Measurements from ENCODE around the gene C1QA.

The C1QA gene

GRCh38 chr1:22636353-22636752 lies at the start of gene C1QA:
C1QA (plus strand) TSS chr1:22636628; CDS start chr1:22637617, 989 bp downstream.
- Histone ChIP-seq H3K4me1 (ENCODE audit: insufficient read depth, low read length) (no peaks in the 10 kb centered on the region), H3K4me3 (ENCODE audit: low read depth in 1 of 2, low read length in 2 of 2) (no peak within 1 kb of the TSS), H3K27me3 (ENCODE audit: insufficient read depth, low read length, poor library complexity) (peaks cover 3% of the 10 kb centered on the region), H3K79me2 (ENCODE audit: insufficient read depth, low read length) (no peaks in the 10 kb centered on the region), H3K36me3 (ENCODE audit: insufficient read depth, low read length) (no peaks in the 10 kb centered on the region), H4K20me1 (ENCODE audit: insufficient read depth, low read length) (peaks cover 4% of the 10 kb centered on the region; the same call in 1 of the 2 replicates), H3K4me2 (ENCODE audit: insufficient read depth, low read length) (no peak within 1 kb of the TSS), H3K9ac (ENCODE audit: low read depth, low read length) (no peak within 1 kb of the TSS), H3K9me3 (ENCODE audit: insufficient read depth, low read length, severe bottlenecking) (no peaks in the 10 kb centered on the region), H3K27ac (ENCODE audit: low read length) (no peak within 1 kb of the TSS), H2AFZ (ENCODE audit: low read depth, low read length) (no peak within 1 kb of the TSS)
- ATAC-seq (ENCODE audit: insufficient read depth, low read depth) (no peak), DNase-seq (no peak)
- no peak for TF ChIP-seq EZH2 (IDR thresholded peaks at IDR 0.05; ENCODE audit: borderline replicate concordance, low read depth, low read length, severe bottlenecking)
- no peak for TF ChIP-seq CTCF (IDR thresholded peaks at IDR 0.05; ENCODE audit: borderline replicate concordance, extremely low read depth, low read length, poor library complexity, severe bottlenecking)

- Histone ChIP-seq H3K4me1 (ENCODE audit: insufficient read depth, low read length) (no peaks in the 10 kb centered on the region), H3K9me3 (ENCODE audit: insufficient read depth, low read length, severe bottlenecking) (no peaks in the 10 kb centered on the region), H3K4me3 (ENCODE audit: low read depth in 1 of 2, low read length in 2 of 2) (no peak overlapping the region), H2AFZ (ENCODE audit: low read depth, low read length) (no peak overlapping the region), H3K27me3 (ENCODE audit: insufficient read depth, low read length, poor library complexity) (peaks cover 2% of the 10 kb centered on the region), H3K36me3 (ENCODE audit: insufficient read depth, low read length) (no peaks in the 10 kb centered on the region), H3K9ac (ENCODE audit: low read depth, low read length) (no peak overlapping the region), H3K79me2 (ENCODE audit: insufficient read depth, low read length) (no peaks in the 10 kb centered on the region), H4K20me1 (ENCODE audit: insufficient read depth, low read length) (peaks cover 5% of the 10 kb centered on the region; the same call in 1 of the 2 replicates), H3K27ac (ENCODE audit: low read length) (no peak overlapping the region), H3K4me2 (ENCODE audit: insufficient read depth, low read length) (no peak overlapping the region)
- TF ChIP-seq EZH2 (IDR thresholded peaks at IDR 0.05; ENCODE audit: borderline replicate concordance, low read depth, low read length, severe bottlenecking) (no peak), CTCF (IDR thresholded peaks at IDR 0.05; ENCODE audit: borderline replicate concordance, extremely low read depth, low read length, poor library complexity, severe bottlenecking) (no peak)
- ATAC-seq (ENCODE audit: insufficient read depth, low read depth) (no peak), DNase-seq (no peak)
These were observed 49.2 kb upstream of the C1QA start for GRCh38 chr1:22587247-22587646.

GRCh38 chr1:22588899-22589422 lies 47.5 kb upstream of the C1QA start:
- H3K9ac ChIP-seq (ENCODE audit: low read depth, low read length) = no peak overlapping the region
- peaks cover 5% of the 10 kb centered on the region; the same call in 1 of the 2 replicates for H4K20me1 ChIP-seq (ENCODE audit: insufficient read depth, low read length)
- no peaks in the 10 kb centered on the region for H3K4me1 ChIP-seq (ENCODE audit: insufficient read depth, low read length)
- no peak overlapping the region for H3K4me2 ChIP-seq (ENCODE audit: insufficient read depth, low read length)
- TF ChIP-seq EZH2 (IDR thresholded peaks at IDR 0.05; ENCODE audit: borderline replicate concordance, low read depth, low read length, severe bottlenecking) = no peak
- TF ChIP-seq CTCF (IDR thresholded peaks at IDR 0.05; ENCODE audit: borderline replicate concordance, extremely low read depth, low read length, poor library complexity, severe bottlenecking) = no peak
- peaks cover 2% of the 10 kb centered on the region for H3K27me3 ChIP-seq (ENCODE audit: insufficient read depth, low read length, poor library complexity)
- H3K36me3 ChIP-seq (ENCODE audit: insufficient read depth, low read length) = no peaks in the 10 kb centered on the region
- H3K4me3 ChIP-seq (ENCODE audit: low read depth in 1 of 2, low read length in 2 of 2) = no peak overlapping the region
- no peak for ATAC-seq (ENCODE audit: insufficient read depth, low read depth)
- no peaks in the 10 kb centered on the region for H3K79me2 ChIP-seq (ENCODE audit: insufficient read depth, low read length)
- H3K9me3 ChIP-seq (ENCODE audit: insufficient read depth, low read length, severe bottlenecking) = no peaks in the 10 kb centered on the region
- H3K27ac ChIP-seq (ENCODE audit: low read length) = no peak overlapping the region
- DNase-seq = no peak
- H2AFZ ChIP-seq (ENCODE audit: low read depth, low read length) = no peak overlapping the region
